Stimulated activated naive B cell treated with anti-CD40 and anti-IgM and Interleukin-4, amounts not matched to agents 10 μg/mL and 1 μg/mL and 100 μg/mL, for 72 hours (primary cell): ENCODE measurements around the gene STK40.
A peak's percentile ranks its signal among the peaks of the same experiment; 100 is the strongest.

Experiments used
- ATAC-seq, 2 donors: fragments of 150-1000 bp; cut with Tn5 transposase; replicated peaks; 2 replicates each; pipeline ENCODE4 v1.10.0; 2021; ENCODE audit warnings: moderate library complexity in 1 of 2
- DNase-seq: peaks from one replicate; pipeline ENCODE4 v3.0.0; 2021
- H3K27ac Mint-ChIP-seq: one replicate; pipeline ENCODE4 v1.8.0; 2022; ENCODE audit warnings: mild to moderate bottlenecking, mixed read lengths
- H3K27me3 Mint-ChIP-seq, 2 donors: one replicate each; pipeline ENCODE4 v1.8.0; 2022; ENCODE audit warnings: mixed read lengths in 2 of 2
- H3K36me3 Mint-ChIP-seq, 2 donors: one replicate each; pipeline ENCODE4 v1.8.0; 2022; ENCODE audit warnings: mixed read lengths in 2 of 2, mild to moderate bottlenecking in 1 of 2
- H3K4me1 Mint-ChIP-seq, 2 donors: one replicate each; pipeline ENCODE4 v1.8.0; 2022; ENCODE audit warnings: mixed read lengths in 2 of 2, mild to moderate bottlenecking in 1 of 2
- H3K4me3 Mint-ChIP-seq, 2 donors: one replicate each; pipeline ENCODE4 v1.8.0; 2022; ENCODE audit warnings: mild to moderate bottlenecking in 2 of 2, mixed read lengths in 2 of 2, moderate library complexity in 1 of 2
- H3K9me3 Mint-ChIP-seq, 2 donors: one replicate each; pipeline ENCODE4 v1.8.0; 2022; ENCODE audit warnings: mixed read lengths in 2 of 2, mild to moderate bottlenecking in 1 of 2

STK40 gene, protein sequence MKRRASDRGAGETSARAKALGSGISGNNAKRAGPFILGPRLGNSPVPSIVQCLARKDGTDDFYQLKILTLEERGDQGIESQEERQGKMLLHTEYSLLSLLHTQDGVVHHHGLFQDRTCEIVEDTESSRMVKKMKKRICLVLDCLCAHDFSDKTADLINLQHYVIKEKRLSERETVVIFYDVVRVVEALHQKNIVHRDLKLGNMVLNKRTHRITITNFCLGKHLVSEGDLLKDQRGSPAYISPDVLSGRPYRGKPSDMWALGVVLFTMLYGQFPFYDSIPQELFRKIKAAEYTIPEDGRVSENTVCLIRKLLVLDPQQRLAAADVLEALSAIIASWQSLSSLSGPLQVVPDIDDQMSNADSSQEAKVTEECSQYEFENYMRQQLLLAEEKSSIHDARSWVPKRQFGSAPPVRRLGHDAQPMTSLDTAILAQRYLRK

GRCh38 chr1:36385410-36386264, at the start of gene STK40:
Gene STK40, minus strand, starts transcription at chr1:36385924. Its CDS starts 24,592 bp downstream, at chr1:36361332.
- H3K4me3 Mint-ChIP-seq: peak within 1 kb of the TSS; percentile 89 to 94
- ATAC-seq: peak; percentile 90 to 91
- no peaks in the 10 kb centered on the region for H3K9me3 Mint-ChIP-seq
- peaks cover 55 to 83% of the 10 kb centered on the region in 2 donors for H3K4me1 Mint-ChIP-seq
- H3K27ac Mint-ChIP-seq: peak within 1 kb of the TSS; percentile 99
- peak; percentile 95 for DNase-seq
- peaks cover 12 to 28% of the 10 kb centered on the region in 2 donors for H3K36me3 Mint-ChIP-seq
- H3K27me3 Mint-ChIP-seq: no peaks in the 10 kb centered on the region

- DNase-seq: no peak
- H3K4me1 Mint-ChIP-seq: no peaks in the 10 kb centered on the region
- no peak for ATAC-seq
- no peak overlapping the region for H3K4me3 Mint-ChIP-seq
- peaks cover 0 to 4% of the 10 kb centered on the region in 2 donors for H3K27me3 Mint-ChIP-seq
- no peaks in the 10 kb centered on the region for H3K9me3 Mint-ChIP-seq
- H3K36me3 Mint-ChIP-seq: no peaks in the 10 kb centered on the region
- no peak overlapping the region for H3K27ac Mint-ChIP-seq
These were observed 47.4 kb upstream of the STK40 start for GRCh38 chr1:36433102-36433501.

- Mint-ChIP-seq H3K9me3 (no peaks in the 10 kb centered on the region), H3K4me3 (no peak overlapping the region), H3K27ac (no peak overlapping the region), H3K27me3 (peaks cover 0 to 4% of the 10 kb centered on the region in 2 donors), H3K36me3 (no peaks in the 10 kb centered on the region), H3K4me1 (no peaks in the 10 kb centered on the region)
- ATAC-seq (no peak), DNase-seq (no peak)
These were observed 46.9 kb upstream of the STK40 start for GRCh38 chr1:36432616-36433015.

DNA sequence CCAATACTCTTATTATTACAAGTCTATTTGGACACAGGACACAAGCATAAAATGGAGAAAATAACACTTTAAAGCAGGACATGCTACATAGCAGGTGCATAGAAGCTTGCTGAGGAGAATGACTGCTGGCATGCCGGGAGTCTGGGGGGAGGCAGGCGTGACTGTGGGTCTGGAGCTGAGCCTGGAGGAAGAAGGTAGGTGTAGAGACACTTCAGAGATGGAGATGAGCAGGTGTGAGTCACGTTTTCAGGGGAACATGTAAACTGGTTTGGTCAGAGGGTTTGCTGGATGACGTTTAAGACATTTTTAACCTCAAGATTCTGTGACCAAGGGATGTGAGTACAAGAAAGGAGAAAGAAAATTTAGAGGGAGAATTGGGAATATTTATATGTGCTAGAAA, 40.1 kb upstream of the STK40 start:
- no peak overlapping the region for H3K27ac Mint-ChIP-seq
- no peaks in the 10 kb centered on the region for H3K36me3 Mint-ChIP-seq
- no peak overlapping the region for H3K4me3 Mint-ChIP-seq
- H3K9me3 Mint-ChIP-seq: no peaks in the 10 kb centered on the region
- DNase-seq (no peak), ATAC-seq (no peak)
- peaks cover 3 to 5% of the 10 kb centered on the region in 2 donors for H3K4me1 Mint-ChIP-seq
- peaks cover 0 to under 1% of the 10 kb centered on the region in 2 donors for H3K27me3 Mint-ChIP-seq

- Mint-ChIP-seq H3K4me3 (no peak overlapping the region), H3K9me3 (no peaks in the 10 kb centered on the region), H3K4me1 (peaks cover 7 to 8% of the 10 kb centered on the region in 2 donors), H3K27ac (no peak overlapping the region), H3K27me3 (no peaks in the 10 kb centered on the region), H3K36me3 (no peaks in the 10 kb centered on the region)
- ATAC-seq: no peak
- no peak for DNase-seq
These were observed 35.9 kb upstream of the STK40 start for GRCh38 chr1:36421649-36422048.

GRCh38 chr1:36420836-36421317, 35.2 kb upstream of the STK40 start:
- no peaks in the 10 kb centered on the region for H3K27me3 Mint-ChIP-seq
- H3K36me3 Mint-ChIP-seq: no peaks in the 10 kb centered on the region
- H3K27ac Mint-ChIP-seq: peak overlapping the region; percentile 87
- no peak overlapping the region for H3K4me3 Mint-ChIP-seq
- peaks cover 7 to 8% of the 10 kb centered on the region in 2 donors for H3K4me1 Mint-ChIP-seq
- ATAC-seq (peak; percentile 95 to 98), DNase-seq (peak; percentile 75)
- H3K9me3 Mint-ChIP-seq: no peaks in the 10 kb centered on the region

DNA sequence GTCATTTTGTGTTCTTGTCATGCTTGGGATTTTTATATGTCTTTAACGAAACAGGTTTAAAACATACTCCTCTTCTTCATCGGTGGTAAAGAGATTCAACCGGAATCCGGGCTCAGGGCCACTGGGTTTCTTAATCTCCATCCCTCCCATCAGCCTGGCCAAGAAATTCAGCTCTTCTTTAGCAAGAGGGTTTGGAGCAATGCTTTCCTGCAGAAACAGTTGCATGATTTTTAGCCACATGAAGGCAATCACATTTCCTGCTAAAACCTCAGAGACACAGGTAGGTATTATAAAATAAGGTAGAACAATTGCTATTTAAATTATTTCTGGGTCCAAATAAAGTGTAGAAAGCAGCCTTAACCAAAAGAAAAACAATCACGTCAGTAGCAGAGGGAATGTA, 34.7 kb upstream of the STK40 start:
- no peak for DNase-seq
- peak overlapping the region; percentile 87 for H3K27ac Mint-ChIP-seq
- ATAC-seq: no peak
- no peak overlapping the region for H3K4me3 Mint-ChIP-seq
- no peaks in the 10 kb centered on the region for H3K9me3 Mint-ChIP-seq
- H3K36me3 Mint-ChIP-seq: no peaks in the 10 kb centered on the region
- H3K4me1 Mint-ChIP-seq: peaks cover 7 to 8% of the 10 kb centered on the region in 2 donors
- H3K27me3 Mint-ChIP-seq: no peaks in the 10 kb centered on the region

DNA sequence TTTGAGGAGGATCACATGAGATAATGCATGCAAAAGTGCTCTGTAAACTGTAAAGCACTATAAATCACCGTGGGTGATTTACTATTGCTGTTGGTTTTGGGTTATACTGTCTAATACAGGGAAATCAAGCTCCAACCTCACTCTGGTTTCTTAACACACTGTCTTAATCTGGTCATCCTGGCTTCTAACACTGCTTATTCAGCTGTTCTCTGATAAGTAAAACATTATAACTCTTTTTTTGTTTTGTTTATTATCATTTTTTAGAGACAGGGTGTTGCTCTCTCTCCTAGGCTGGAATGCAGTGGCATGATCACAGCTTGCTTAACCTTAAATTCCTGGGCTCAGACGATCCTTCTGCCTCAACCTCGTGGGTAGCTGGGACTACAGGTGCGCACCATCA, 33.8 kb upstream of the STK40 start:
- Mint-ChIP-seq H3K27ac (no peak overlapping the region), H3K9me3 (no peaks in the 10 kb centered on the region), H3K4me3 (no peak overlapping the region), H3K27me3 (no peaks in the 10 kb centered on the region), H3K36me3 (no peaks in the 10 kb centered on the region), H3K4me1 (peaks cover 8 to 10% of the 10 kb centered on the region in 2 donors)
- ATAC-seq (no peak), DNase-seq (no peak)

DNA sequence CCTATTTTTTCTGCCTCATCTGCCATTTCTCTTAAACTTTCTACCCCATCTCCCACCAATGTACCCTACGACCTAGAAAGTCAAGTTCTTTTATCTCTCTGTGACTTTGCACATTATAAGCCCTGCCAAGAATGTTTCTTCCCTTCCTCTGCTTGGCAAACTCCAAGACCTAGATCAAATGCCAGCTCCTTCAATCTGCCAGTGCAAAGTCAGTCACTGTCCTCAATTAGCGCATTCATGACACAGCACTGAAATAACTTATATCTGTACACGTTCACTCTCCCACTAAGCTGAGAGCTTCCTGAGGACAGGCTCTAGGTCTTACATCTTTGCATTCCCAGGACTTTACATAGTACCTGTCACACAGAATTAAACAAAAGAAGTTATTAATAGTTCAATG, 33.4 kb upstream of the STK40 start:
- Mint-ChIP-seq H3K9me3 (no peaks in the 10 kb centered on the region), H3K36me3 (no peaks in the 10 kb centered on the region), H3K27me3 (no peaks in the 10 kb centered on the region), H3K4me3 (no peak overlapping the region), H3K27ac (no peak overlapping the region), H3K4me1 (peaks cover 8 to 14% of the 10 kb centered on the region in 2 donors)
- ATAC-seq: no peak
- no peak for DNase-seq

DNA sequence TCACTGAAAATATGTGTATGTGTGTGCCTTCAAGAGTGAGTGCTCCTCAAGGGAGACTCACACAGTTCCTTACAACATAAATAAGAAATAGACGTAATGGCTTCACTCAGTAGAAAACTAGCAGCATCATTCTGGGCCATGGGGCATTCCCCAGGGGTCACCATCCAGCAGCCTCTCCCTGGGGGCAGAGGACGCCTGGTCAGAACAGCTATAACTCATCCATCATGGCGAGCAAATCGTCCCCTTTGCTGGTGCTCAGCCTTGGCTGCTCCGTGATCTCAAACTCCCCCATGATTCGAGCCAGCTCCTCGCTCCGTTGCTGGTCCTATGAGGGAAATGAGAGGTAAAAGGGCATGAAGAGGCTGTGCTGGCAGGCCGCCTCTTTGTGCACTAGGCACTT, 32.2 kb upstream of the STK40 start:
- Mint-ChIP-seq H3K9me3 (no peaks in the 10 kb centered on the region), H3K27ac (no peak overlapping the region), H3K4me1 (peaks cover 8 to 20% of the 10 kb centered on the region in 2 donors), H3K36me3 (no peaks in the 10 kb centered on the region), H3K27me3 (no peaks in the 10 kb centered on the region), H3K4me3 (no peak overlapping the region)
- DNase-seq: no peak
- no peak for ATAC-seq

DNA sequence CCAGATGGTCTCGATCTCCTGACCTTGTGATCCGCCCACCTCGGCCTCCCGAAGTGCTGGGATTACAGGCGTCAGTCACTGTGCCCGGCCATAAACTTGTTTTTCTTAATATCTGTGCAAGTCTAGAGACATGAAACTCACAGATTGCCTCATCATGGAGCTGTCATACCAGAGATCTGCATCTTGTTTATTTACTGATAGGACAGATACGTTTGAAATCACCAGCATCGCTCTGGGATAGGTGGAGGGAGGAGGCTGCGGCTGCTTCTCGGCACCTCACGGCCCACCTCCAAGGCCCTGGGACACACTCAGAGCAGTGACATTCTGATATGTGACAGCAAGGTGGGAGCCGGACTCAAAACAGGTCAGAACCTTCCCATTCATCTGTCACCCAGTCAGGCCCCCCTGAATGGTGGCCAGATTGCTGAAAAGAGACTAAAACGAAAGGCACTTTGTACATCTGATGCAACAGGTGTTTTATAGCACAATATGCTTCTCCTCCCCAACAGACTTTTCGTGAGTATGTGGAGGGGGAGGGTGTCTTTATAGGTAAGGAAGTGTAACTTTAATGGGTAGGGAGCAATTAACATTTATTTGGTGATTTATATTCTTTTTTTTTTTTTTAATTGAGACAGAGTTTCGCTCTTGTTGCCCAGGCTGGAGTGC, 30.1 kb upstream of the STK40 start:
- H3K9me3 Mint-ChIP-seq: peaks cover 4 to 5% of the 10 kb centered on the region in 2 donors
- peaks cover 11 to 34% of the 10 kb centered on the region in 2 donors for H3K4me1 Mint-ChIP-seq
- peak overlapping the region; percentile 20 for H3K27ac Mint-ChIP-seq
- H3K4me3 Mint-ChIP-seq: no peak overlapping the region
- H3K27me3 Mint-ChIP-seq: no peaks in the 10 kb centered on the region
- peaks cover 4 to 7% of the 10 kb centered on the region in 2 donors for H3K36me3 Mint-ChIP-seq
- ATAC-seq (no peak), DNase-seq (no peak)

DNA sequence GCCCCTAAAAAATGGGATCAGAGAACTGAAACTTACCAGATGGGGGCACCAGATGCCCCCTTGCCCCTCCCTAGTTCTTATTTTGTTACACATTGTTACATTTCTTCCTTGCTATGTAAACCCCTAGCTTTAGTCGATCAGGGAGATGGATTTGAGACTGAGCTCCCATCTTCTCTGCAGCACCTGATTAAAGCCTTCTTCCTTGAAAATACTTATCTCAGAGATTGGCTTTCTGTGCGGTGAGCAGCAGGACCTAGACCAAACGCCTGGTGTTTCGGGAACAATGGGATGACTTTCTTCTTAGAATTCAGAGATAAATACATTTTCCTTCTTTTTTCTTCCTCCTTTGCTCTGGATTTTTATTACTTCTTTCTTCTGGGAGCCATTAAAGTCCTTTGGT, 28.7 kb upstream of the STK40 start:
- DNase-seq (no peak), ATAC-seq (no peak)
- H3K4me1 Mint-ChIP-seq: peaks cover 10 to 36% of the 10 kb centered on the region in 2 donors
- H3K9me3 Mint-ChIP-seq: peaks cover 4 to 5% of the 10 kb centered on the region in 2 donors
- no peaks in the 10 kb centered on the region for H3K27me3 Mint-ChIP-seq
- no peak overlapping the region for H3K27ac Mint-ChIP-seq
- peaks cover 9 to 12% of the 10 kb centered on the region in 2 donors for H3K36me3 Mint-ChIP-seq
- no peak overlapping the region for H3K4me3 Mint-ChIP-seq

DNA sequence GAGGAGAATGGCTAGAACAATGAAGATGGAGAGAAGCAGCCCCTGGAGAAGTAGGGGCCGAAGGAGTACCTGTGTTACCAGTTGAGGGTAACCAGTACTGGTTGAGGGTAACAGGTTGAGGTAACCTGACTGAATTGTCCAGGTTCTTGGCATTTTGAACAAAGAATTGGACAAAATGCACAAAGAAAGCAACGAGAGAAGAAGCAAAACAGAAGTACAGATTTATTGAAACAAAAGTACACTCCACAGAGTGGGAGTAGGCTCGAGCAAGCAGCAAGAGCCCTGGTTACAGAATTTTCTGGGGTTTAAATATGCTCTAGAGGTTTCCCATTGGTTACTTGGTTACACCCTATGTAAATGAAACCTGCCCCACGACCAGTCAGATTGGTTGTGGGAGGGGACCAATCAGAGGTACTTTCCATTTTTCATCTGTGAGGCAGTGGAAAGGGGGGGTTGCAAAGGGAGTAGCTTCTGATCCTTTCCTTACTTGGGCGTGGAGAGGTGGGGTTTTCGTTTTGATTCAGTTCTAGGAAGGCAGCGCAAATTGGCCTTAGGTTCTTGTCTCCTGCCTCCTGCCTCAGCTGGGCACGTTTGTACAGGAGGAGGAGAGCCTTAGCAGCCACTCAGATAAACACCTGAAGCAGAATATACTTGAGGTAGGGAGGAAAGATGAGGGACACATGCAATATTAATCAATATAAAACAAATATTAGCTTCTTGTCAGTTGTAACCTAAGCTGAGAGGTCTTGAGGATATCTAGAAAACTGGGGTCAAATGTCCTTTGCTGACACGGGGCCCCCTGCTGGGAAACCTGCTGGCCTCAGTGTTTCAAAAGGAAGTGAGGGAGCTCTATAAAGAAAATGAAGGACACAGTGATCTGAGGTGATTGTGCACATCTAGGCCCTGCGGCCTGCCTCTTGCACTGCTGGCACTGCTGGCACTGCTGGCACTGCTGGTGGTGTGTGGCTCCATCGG, 26.2 kb upstream of the STK40 start:
- Mint-ChIP-seq H3K27me3 (no peaks in the 10 kb centered on the region), H3K27ac (peak overlapping the region; percentile 81), H3K4me3 (peak overlapping the region in 1 of 2 donors; percentile 0), H3K36me3 (peaks cover 9 to 14% of the 10 kb centered on the region in 2 donors), H3K4me1 (peaks cover 10 to 36% of the 10 kb centered on the region in 2 donors), H3K9me3 (peaks cover 4 to 5% of the 10 kb centered on the region in 2 donors)
- ATAC-seq (peak; percentile 78 to 95), DNase-seq (peak; percentile 43)
